Muscle of arm (tissue), 12 donors: ENCODE measurements around the gene SMIM41. TPM values are rescaled to one million over a fixed set of nuclear protein-coding genes. Genes with fewer than 3 reads are reported as not detected.
"Not testable (repeated sequence)": the region's sequence is repeated elsewhere in the genome, so short reads cannot be mapped to it uniquely, and the experiment has no call there.

Experiments used
- DNase-seq: peaks from one replicate; pipeline ENCODE4 v3.0.0-alpha.2; 2013
- polyA plus RNA-seq, 12 donors: library from polyadenylated mRNA; unstranded; fragments of 120-200 nt; gene quantifications; one replicate each; pipeline ENCODE4 v1.2.1, GENCODE V29; 2013; ENCODE audit not compliant: insufficient read length in 12 of 12

The SMIM41 gene
- polyA plus RNA-seq, 12 donors, result 0.19 to 0.44 TPM; not detected in 10

DNA sequence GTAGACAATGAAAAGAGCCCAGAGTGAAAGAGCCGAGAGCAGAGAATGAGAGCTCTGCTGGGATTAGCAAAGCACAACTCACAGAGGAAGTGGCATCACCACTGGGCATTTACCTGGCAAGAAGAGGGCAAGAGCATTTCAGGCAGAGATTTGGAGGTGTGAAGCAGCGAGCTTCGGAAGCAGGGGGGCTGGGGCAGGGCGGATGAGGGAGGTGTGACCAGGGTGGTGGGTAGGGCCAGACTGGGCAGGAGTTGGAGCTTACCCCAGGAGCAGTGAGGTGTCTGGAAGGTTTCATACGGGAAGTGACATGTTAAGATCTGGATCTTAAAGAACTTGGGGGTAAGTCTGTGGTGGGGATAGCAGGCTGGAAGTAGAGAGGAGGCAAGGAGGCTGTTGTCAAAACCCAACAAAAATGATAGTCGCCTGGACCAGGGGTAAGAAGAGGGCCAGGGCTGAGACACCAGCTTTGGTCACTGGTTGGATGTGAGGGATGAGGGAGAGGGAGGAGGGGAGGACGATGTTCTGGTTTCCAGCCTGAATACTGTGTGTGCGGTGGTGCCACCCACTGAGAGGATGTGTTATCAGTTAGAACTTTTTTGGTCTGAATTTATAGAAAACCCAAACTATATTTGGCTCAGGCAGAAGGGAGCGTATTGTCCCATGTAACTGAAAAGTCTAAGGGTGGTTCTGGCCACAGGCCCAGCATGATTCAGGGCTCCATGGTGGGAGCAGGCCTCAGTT, 5.2 kb downstream of the SMIM41 start:
- DNase-seq, result no peak

DNA sequence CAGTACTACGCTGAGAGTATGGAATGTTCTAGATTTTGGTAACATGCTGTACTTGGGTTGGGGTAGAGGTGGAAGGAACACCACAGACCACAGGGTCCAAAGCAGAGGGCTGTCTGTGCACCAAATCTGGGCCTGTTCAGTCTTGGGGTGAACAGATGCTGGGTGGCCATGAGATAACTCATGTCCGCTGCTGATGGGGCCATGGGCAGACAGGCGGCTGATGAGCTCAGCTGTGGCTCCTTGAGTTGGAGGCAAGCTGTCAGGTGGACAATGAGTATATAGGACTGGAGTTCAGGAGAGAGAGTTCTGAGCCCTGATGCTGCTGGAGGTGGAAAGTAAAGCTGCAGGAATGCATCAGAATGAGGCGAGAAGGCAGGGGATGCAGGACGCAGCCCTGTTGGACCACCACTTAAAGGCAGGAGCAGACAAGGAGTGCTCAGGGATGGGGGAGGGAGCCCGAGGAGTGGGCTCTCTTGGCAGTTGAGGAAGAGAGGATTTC, 6.2 kb downstream of the SMIM41 start:
- DNase-seq, result no peak

DNA sequence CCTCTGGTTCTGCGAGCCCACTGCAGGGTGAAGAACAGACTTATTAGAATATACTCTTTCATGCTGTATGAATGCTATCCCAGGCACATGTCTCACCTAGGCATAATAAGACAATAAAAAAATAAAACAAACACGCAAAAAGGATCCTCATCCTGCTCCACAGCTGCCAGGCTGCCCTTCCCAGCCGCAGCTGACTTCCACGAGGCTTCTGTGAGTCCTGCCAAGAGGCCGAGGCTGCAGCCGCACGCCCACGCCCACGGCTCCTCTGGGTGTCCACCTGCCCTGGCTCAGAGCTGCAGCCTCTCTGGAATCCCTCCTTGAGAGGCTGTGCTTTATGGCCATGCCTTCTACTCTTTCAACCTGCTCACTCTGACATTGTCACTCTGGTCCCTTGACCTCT, 6.9 kb downstream of the SMIM41 start:
- DNase-seq, result no peak

DNA sequence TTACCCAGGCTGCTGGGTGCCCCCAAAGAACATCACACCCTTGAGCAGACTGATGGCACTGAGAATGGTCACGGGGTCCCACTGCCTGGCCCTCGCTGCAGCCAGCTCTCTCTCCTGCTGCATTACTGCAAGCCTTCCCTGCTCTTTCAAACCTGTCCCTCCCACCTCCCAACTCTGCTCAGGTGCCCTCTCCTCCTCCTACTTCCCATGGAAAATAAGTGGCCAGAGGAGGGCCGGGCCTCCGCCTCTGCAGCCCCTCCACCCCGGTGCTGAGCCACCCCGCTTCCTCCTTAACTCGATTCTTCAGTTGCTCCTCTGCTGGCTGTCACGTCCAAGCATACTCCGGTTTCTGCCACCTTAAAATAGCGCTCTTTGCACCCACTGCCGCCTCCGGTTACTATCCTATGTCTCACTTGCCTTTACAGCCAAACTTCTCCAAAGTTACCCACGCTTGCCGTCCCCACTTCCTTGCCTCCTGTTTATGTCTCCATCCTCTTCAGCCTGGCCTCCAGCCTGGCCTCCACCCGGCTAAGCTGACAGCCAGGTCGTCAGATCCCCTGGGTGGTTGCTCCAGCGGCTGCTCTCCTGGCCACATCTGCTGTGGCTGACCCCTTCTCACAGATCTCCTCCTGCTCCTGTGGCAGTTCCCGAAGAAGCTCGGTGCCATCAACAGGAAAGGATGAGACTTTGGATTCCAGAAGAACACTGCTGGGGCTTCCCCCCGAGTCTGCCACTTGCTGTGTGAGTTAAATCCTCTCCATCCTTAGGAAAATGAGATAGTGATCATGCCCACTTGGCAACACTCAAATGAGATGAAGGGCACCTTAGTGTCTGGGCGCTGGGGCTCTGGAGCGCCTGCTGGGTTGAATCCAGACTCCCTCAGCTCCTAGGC, 7.7 kb downstream of the SMIM41 start:
- DNase-seq, result no peak

DNA sequence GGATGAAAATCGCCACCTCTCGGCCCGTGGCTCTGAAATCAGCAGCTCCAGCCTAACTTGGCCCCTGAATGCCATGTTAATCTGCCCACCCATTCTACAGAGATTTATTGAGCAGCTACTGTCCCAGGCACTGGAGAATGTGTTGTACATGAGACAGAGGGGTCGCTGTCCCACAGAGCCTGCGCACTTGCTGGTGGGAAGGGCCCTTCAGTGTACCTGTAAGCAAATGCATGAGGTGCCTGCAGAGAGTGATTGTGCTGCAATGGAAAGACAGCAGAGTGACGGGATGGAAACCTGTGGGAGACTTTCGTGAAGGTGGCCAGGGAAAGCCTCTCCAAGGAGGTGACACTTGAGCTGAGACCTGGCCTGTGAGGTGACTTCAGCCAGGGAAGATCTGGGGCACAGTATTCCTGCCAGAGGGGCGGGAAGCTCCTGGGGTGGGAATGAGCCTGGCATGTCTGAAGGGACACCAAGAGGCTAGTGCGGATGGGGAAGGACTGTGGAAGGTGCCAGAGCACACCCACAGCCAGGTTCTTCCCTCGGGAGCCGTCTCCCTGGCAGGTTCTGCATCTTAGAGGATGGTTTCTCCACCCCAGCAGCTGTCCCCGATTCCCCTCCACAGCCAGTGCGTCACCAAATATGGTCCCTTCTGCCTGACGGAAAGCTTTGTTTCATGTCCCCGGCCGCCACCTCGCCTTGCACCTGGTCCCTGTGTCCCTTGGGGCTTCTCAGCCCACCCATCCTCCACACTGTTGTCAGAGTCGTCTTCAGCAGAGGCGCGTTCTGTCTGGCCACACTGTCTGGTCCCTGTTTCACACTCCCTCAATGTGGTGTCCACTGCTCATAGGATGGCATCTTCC, 8.7 kb downstream of the SMIM41 start:
- DNase-seq, result no peak

DNA sequence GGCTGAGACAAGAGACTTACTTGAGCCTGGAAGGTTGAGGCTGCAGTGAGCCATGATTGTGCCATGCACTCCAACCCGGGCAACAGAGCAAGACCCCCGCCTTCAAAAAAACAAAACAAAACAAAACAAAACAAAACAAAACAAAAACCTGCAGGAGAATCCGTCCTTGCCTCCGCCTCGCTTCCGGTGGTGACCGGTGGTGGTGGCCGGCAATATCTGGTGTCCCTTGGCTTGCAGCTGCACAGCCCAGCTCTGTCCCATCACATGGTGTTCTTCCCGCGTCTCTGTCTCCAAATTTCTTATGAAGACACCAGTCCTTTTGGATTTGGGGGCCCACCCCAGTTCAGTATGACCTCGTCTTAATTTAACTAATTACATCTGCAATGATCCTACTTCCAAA, 10.0 kb downstream of the SMIM41 start:
- no peak for DNase-seq

DNA sequence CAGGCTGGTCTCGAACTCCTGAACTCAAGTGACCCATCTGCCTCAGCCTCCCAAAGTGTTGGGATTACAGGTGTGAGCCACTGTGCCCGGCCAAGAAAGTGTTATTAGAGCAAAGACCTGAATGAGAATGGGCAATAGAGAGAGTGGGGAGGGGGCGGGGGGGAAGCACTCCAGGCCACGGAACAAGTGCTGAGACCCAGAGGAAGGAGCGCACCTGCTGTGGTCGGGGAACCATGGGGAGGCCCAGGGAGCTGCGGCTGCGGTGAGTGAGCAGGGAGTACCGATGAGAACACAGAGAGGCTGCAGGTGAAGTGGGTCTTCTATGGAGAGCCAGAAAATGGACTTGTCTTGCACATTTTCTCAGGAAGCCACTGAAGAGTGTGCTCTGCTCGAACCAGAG, 10.8 kb downstream of the SMIM41 start:
- DNase-seq, result no peak

DNA sequence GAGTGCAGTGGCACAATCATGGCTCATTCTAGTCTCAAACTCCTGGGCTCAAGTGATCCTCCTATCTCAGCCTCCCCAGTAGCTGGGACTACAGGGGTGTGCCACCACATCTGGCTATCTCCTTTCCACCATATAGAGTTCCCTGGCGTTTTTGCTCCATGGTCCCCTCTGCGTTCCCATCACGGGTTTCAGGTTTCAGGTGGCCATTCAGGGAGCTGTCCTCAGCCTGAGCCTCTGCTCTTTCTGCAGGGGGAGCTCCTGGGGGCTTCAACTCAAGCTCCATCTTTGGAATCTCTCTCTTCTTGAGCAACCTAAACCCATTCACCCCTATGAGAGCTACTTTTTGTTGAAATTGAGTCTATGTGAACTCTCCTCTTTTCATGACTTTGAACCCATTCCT, 11.6 kb downstream of the SMIM41 start:
- DNase-seq, result no peak

DNA sequence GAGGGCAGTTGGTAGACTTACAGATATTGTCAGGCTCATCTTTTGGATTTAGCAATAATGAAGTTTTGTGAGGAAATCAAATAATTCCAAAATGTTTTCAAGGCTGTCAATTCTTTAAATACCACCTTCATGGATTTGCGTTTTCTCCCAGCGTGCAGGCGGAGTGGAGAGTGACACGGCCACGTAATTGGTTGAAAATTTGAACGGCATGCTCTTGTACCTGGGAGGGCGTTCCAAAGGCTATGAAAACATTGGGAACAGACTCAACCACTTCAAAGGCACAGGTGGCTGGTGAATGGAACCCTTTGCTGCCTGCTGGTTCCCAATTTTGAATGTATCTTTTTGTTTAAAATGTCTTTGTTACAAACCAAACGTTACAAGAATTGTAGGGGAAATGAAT, 12.4 kb downstream of the SMIM41 start:
- DNase-seq, result no peak

DNA sequence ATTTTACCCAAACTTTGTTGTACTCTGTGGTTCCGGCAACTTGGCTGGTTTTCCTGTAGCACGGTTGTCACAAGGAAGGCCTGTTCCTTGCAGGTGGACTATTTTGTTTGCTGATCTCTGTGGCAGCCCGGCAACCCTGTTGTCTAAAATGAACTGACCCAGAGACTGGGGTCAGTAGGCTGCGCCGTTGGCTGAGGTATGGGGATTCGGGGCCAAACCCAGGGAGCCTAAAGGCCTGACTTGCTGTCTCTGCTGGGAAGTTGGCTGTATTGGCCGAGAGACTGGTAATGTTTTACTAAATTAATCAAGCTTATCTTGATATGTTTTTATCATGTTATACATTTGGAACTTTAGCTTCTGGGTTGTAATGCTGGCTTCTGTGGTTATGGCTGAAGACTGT, 13.8 kb downstream of the SMIM41 start:
- DNase-seq, result no peak

DNA sequence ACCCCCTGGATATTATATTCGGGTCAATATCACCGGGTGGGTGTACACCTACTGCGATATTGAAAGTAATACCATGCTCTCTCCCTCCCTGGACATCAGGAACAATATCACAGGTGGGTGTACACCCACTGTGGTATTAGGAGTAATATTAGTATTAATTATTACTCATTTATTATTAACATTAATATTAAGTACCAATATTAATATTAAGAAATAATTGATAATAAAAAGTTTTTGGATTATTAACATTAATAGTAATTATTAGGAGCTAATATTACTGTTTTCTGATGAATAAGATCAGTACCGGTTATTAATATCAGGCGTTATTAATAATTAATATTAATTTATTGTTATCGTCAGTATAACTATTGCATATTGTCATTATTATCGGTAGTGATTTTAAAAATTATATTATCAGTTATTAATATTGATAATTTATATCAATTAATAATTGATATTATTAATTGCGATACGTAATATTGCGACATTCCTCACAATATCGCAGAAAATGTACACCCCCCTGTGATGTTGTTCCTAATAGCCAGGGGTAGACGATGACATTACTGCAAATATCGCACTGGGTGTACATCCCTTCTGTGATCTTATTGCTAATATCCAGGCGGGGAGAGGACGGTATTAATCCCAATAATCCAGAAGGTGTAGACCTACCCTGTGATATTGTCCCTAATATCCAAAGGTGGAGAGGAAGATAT, 17.0 kb downstream of the SMIM41 start:
- DNase-seq, result no peak

DNA sequence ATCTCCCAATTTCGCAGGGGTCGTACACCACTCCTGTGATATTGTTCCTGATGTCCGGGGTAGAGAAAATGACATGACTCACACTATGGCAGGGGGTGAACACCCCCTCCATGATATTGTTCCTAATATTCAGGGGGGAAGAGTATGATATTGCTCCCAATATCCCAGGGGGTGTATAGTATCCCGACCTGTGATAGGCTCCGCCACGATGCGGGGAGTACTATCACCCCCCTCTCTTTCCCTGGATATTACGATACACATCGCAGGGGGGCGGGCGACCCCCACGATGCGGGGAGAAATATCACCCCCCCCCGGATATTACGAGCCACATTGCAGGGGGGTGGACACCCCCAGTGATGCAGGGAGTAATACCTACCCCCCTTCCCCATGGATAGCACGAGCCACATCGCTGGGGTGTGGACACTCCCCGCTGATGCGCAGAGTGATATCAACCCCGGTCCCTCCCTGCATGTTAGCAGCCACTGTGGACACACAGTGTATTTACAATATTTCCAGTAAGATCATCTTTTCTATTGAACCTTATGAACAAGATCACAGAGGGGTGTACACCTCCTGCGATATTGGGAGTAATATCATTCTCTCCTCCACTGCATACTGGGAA, 17.7 kb downstream of the SMIM41 start:
- no peak for DNase-seq

DNA sequence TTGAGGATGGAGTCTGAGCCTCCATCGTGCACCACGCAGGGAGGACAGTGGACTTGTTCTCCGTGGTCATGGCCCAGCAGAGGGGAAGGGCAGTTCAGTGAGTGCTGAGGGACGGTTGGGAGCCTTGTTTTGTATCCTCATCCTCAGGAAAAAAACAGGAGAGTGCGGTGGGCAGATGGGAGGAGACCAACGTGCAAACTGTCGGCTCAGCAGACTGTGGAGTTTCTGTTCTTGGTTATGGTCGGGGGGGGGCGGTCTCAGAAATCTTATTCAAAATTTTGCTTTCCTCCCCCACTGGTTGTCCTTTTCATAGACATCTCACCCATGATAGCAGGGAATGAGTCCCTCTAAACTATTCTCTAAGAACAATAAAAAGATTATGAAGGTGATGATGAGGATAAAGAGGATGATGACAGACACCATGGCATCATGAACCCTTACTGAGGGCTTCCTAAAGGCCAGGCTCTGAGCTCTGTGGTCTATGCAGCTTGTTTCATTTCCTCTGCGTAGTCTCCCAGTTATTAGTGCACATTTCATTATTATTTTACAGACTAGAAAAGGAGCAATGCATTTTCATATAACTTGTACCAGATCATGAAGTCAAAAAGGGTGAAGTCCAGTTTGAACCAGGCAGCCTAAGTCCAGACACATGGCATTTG, 25.1 kb downstream of the SMIM41 start:
- not testable (repeated sequence) for DNase-seq

DNA sequence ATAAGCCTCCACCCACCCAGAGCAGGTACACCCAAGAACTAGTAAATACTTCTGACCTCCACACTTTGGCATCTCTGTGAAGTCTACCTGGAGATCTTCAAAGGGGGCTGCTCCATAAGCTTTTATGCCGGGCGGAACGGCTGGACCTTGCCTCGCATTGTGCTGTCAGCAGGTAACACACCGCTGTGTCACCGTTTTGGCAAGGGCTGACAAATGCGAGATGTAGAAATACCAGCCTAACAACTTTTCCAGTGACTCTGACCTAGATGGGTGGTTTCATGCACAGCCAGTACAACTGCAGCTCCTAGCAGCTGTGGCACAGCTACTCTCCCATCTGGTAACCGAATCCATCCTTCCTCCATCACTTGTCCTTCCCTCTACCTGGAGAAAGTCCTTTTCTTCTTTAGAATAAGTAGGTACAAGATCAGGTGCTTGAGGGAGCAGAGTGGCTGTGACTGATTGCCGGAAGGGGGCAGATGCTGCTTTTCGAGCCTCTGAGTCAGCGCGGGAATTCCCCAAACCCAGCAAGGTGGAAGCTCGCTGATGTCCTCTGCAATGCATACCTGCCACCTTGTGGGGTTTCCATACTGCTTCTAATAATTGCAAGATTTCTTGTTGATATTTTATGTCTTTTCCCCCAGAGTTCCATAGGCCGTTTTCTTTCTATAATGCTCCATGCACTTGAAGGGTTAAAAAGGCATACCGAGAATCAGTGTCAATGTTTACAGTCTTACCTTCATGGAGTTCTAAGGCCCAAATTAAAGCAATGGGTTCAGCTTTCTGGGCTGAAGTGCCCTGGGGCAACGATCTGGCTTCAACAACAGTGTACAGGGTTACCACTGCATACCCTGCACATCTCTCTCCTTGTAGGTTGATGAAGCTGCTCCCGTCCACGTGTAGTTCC, 37.0 kb downstream of the SMIM41 start:
- not testable (repeated sequence) for DNase-seq

DNA sequence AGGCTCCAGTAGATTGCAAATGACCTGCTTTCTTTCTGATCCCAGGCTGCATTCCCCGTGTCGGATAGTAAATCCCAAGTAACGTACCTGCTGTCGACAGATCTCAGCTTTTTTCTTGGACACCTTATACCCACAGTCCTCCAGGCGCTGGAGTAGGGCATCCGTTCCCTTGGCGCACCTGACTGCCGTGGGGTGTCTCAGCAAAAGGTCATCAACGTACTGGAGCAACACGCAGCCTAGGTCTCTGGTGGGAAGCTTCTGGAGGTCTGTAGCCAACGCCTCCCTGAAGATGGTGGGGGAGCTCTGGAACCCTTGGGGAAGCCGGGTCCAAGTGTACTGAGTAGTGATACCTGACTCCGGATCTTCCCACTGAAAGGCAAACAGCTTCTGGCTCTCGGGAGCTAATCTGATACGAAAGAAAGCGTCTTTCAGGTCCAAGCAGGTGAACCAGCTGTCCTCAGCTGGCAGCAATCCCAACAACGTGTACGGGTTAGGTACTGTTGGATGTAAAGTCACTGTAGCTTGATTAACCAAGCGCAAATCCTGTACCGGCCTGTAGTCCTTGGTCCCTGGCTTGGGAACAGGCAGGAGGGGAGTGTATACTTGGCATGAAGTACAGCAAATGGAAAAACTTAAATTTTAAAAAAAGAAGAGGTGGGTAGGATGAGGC, 38.4 kb downstream of the SMIM41 start:
- not testable (repeated sequence) for DNase-seq

DNA sequence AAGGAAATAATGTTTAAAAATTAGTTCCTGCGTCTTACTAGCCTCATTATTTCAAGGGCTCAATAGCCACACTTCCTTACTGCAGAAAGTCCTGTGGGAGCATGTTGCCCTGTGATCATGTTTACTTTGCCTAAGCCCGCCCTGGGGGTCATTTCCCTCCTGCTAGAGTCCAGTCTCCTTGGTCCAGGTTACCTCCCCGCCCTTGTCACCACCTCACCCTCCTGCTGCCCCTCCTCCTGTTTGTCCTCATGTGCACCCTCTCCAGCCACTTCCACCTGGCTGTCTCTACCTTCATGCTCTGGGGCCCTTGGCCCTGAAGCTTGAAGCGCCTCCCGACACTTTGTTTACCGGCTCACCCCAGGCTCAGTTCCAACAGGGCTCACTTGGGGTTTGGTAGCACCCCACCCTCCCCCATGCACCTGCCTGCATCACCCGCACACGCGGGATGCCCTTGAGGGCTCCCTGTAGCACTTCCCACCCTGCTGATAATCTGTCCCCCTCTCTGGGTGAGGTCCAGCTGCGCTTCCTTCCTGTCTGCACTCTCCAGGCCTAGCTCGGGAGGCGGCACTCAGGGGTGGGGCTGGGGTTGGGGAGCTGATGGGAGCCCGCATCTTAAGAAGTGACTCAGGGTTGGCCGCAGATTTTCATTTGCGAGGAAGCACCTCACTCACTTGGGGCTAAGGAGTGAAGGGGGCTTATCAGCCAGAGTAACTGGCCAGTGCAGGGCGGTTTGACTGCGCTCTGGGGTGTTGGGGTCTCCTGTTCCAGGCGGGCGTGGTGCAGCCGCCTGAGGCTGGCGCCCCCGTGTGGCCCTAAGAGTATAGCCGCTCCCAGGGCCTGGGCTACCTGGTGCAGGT, 40.1 kb downstream of the SMIM41 start:
- no peak for DNase-seq
